Neural cell (in vitro differentiated cells): ENCODE measurements around the gene RNF103. TPM values are rescaled to one million over a fixed set of nuclear protein-coding genes. Genes with fewer than 3 reads are reported as not detected.

Experiments used
- H2AFZ ChIP-seq: fragments of 200-600, 300-800 bp; sonication (generic), shearing (Covaris generic); 2 replicates; pipeline ENCODE4 v1.6.0; 2014; ENCODE audit warnings: low read depth, mild to moderate bottlenecking, antibody characterized with exemption, low read length, moderate library complexity
- H3F3A ChIP-seq: fragments of 200-600 bp; shearing (Covaris generic); 2 replicates; pipeline ENCODE4 v1.6.1; 2016; ENCODE audit warnings: mild to moderate bottlenecking, moderate library complexity, mixed read lengths, antibody characterized with exemption, low read length; ENCODE audit not compliant: insufficient read depth, poor library complexity, severe bottlenecking
- H3K27ac ChIP-seq: fragments of 200-600, 300-800 bp; sonication (generic), shearing (Covaris generic); 2 replicates; pipeline ENCODE4 v1.5.1; 2014; ENCODE audit warnings: mild to moderate bottlenecking, low read length, moderate library complexity
- H3K27me3 ChIP-seq: fragments of 300-800, 200-600 bp; sonication (generic), shearing (Covaris generic); 2 replicates; pipeline ENCODE4 v1.6.0; 2014; ENCODE audit warnings: mild to moderate bottlenecking, low read depth, low read length, moderate library complexity; ENCODE audit not compliant: insufficient read depth
- H3K36me3 ChIP-seq: fragments of 300-800, 200-600 bp; sonication (generic), shearing (Covaris generic); 2 replicates; pipeline ENCODE4 v1.5.1; 2014; ENCODE audit warnings: mild to moderate bottlenecking, antibody characterized with exemption, low read length, moderate library complexity; ENCODE audit not compliant: insufficient read depth
- H3K4me2 ChIP-seq: fragments of 300-800, 200-600 bp; sonication (generic), shearing (Covaris generic); 2 replicates; pipeline ENCODE4 v1.6.0; 2014; ENCODE audit warnings: mild to moderate bottlenecking, low read length
- H3K4me3 ChIP-seq: fragments of 300-800, 200-600 bp; sonication (generic), shearing (Covaris generic); 2 replicates; pipeline ENCODE4 v1.5.1; 2014; ENCODE audit warnings: mild to moderate bottlenecking, low read length, moderate library complexity
- H3K79me2 ChIP-seq: fragments of 200-600 bp; shearing (Covaris generic); replicated peaks from 2 replicates; pipeline ENCODE4 v1.6.0; 2014; ENCODE audit warnings: mild to moderate bottlenecking, low read length, moderate library complexity; ENCODE audit not compliant: insufficient read depth
- H3K9ac ChIP-seq: fragments of 300-800, 200-600 bp; sonication (generic), shearing (Covaris generic); 2 replicates; pipeline ENCODE4 v1.6.1; 2016; ENCODE audit warnings: mild to moderate bottlenecking, low read length, mixed read lengths
- H3K9me2 ChIP-seq: fragments of 200-600 bp; shearing (Covaris generic); 2 replicates; pipeline ENCODE4 v1.6.1; 2016; ENCODE audit warnings: mild to moderate bottlenecking, low read length, mixed read lengths; ENCODE audit not compliant: insufficient read depth
- H3K9me3 ChIP-seq: fragments of 200-600, 300-800 bp; sonication (generic), shearing (Covaris generic); 2 replicates; pipeline ENCODE4 v1.6.1; 2016; ENCODE audit warnings: mild to moderate bottlenecking, mixed run types, low read length, moderate library complexity, mixed read lengths
- H4K20me1 ChIP-seq: fragments of 200-600 bp; shearing (Covaris generic); 2 replicates; pipeline ENCODE4 v1.6.1; 2016; ENCODE audit warnings: mild to moderate bottlenecking, mixed run types; ENCODE audit not compliant: insufficient read depth
- CTCF ChIP-seq: fragments of 450-650 bp; IDR thresholded peaks from 2 replicates; pipeline ENCODE4 v1.5.1; 2014; ENCODE audit warnings: antibody characterized with exemption, mild to moderate bottlenecking, moderate library complexity; ENCODE audit not compliant: poor library complexity, severe bottlenecking
- EP300 ChIP-seq: fragments of 450-650 bp; conservative IDR thresholded peaks from 2 replicates; pipeline ENCODE4 v1.6.1; 2014; ENCODE audit warnings: antibody characterized with exemption, mild to moderate bottlenecking, moderate library complexity; ENCODE audit not compliant: poor library complexity, severe bottlenecking
- EZH2 ChIP-seq: fragments of 200-600, 300-800 bp; shearing (Covaris generic), sonication (generic); IDR thresholded peaks from 2 replicates; pipeline ENCODE4 v1.6.1; 2014; ENCODE audit warnings: antibody characterized with exemption, low read length, borderline replicate concordance, mild to moderate bottlenecking; ENCODE audit not compliant: insufficient read depth, poor library complexity, severe bottlenecking
- MXI1 ChIP-seq: fragments of 450-650 bp; conservative IDR thresholded peaks from 2 replicates; pipeline ENCODE4 v1.6.1; 2014; ENCODE audit warnings: antibody characterized with exemption, mild to moderate bottlenecking; ENCODE audit not compliant: poor library complexity, severe bottlenecking
- POLR2AphosphoS5 ChIP-seq: IDR thresholded peaks from 2 replicates; pipeline ENCODE4 v1.6.1; 2012
- RAD21 ChIP-seq: fragments of 450-650 bp; conservative IDR thresholded peaks from 2 replicates; pipeline ENCODE4 v1.6.1; 2014; ENCODE audit warnings: antibody characterized with exemption, mild to moderate bottlenecking, moderate library complexity
- REST ChIP-seq: IDR thresholded peaks from 2 replicates; pipeline ENCODE4 v1.6.1; 2012; ENCODE audit warnings: borderline replicate concordance
- SMC3 ChIP-seq: fragments of 450-650 bp; conservative IDR thresholded peaks from 2 replicates; pipeline ENCODE4 v1.6.1; 2014; ENCODE audit warnings: antibody characterized with exemption, mild to moderate bottlenecking, moderate library complexity; ENCODE audit not compliant: poor library complexity
- TAF1 ChIP-seq: IDR thresholded peaks from 2 replicates; pipeline ENCODE4 v1.6.1; 2012; ENCODE audit warnings: low read depth
- polyA plus RNA-seq: library from polyadenylated mRNA; depleted of rRNA; stranded (reverse); fragments of >200 nt; gene quantifications from 2 replicates; pipeline ENCODE4 v1.2.3, GENCODE V29; 2014

The RNF103 gene
- polyA plus RNA-seq, 1 donor from 2014 or later, result 24.1 TPM

- Histone ChIP-seq H3K9me2 (no peaks in the 10 kb centered on the region), H3K9ac (no peak overlapping the region), H3F3A (no peaks in the 10 kb centered on the region), H3K27ac (no peak overlapping the region), H3K9me3 (no peaks in the 10 kb centered on the region), H3K79me2 (peaks cover 36% of the 10 kb centered on the region), H3K36me3 (no peaks in the 10 kb centered on the region), H2AFZ (no peak overlapping the region), H3K4me3 (no peak overlapping the region), H4K20me1 (no peaks in the 10 kb centered on the region), H3K4me2 (no peak overlapping the region), H3K27me3 (no peaks in the 10 kb centered on the region)
- no peak for TF ChIP-seq EZH2
Measured at GRCh38 chr2:86616502-86616901, 7.2 kb downstream of the RNF103 start.

- H3K9me3 ChIP-seq, result no peaks in the 10 kb centered on the region
- H3F3A ChIP-seq, result no peaks in the 10 kb centered on the region
- H3K27ac ChIP-seq, result no peak overlapping the region
- no peaks in the 10 kb centered on the region for H4K20me1 ChIP-seq
- H3K79me2 ChIP-seq, result peaks cover 27% of the 10 kb centered on the region
- no peak overlapping the region for H3K4me3 ChIP-seq
- TF ChIP-seq POLR2AphosphoS5 (no peak), REST (no peak), MXI1 (no peak), SMC3 (no peak), CTCF (no peak), EZH2 (no peak), TAF1 (no peak), EP300 (no peak), RAD21 (no peak)
- no peak overlapping the region for H3K4me2 ChIP-seq
- H3K9ac ChIP-seq, result no peak overlapping the region
- H2AFZ ChIP-seq, result no peak overlapping the region
- H3K27me3 ChIP-seq, result no peaks in the 10 kb centered on the region
- peaks cover 8% of the 10 kb centered on the region for H3K36me3 ChIP-seq
- no peaks in the 10 kb centered on the region for H3K9me2 ChIP-seq
Measured at GRCh38 chr2:86615596-86615995, 8.1 kb downstream of the RNF103 start.

- Histone ChIP-seq H3K9me3 (no peaks in the 10 kb centered on the region), H3K9ac (no peak overlapping the region), H3K27me3 (no peaks in the 10 kb centered on the region), H3K27ac (no peak overlapping the region), H3K36me3 (peaks cover 9% of the 10 kb centered on the region), H2AFZ (no peak overlapping the region), H3K4me3 (no peak overlapping the region), H3K4me2 (no peak overlapping the region), H4K20me1 (no peaks in the 10 kb centered on the region), H3K9me2 (no peaks in the 10 kb centered on the region), H3K79me2 (peaks cover 7% of the 10 kb centered on the region), H3F3A (no peaks in the 10 kb centered on the region)
- TF ChIP-seq POLR2AphosphoS5 (no peak), TAF1 (no peak), SMC3 (no peak), EP300 (no peak), REST (no peak), MXI1 (no peak), CTCF (no peak), EZH2 (no peak), RAD21 (no peak)
Measured at GRCh38 chr2:86613515-86613914, 10.2 kb downstream of the RNF103 start.
